Stimulated activated CD8-positive, alpha-beta memory T cell treated with anti-CD3 and anti-CD28 coated beads, Interleukin-15, amount 100 ng/mL, for 24 hours (primary cell): ENCODE measurements around the gene SKP1.
"Not testable (repeated sequence)": the region's sequence is repeated elsewhere in the genome, so short reads cannot be mapped to it uniquely, and the experiment has no call there.

Source experiments
- DNase-seq: peaks from one replicate; pipeline ENCODE4 v3.0.0-alpha.2; 2020; ENCODE audit warnings: low read depth

Gene SKP1

GRCh38 chr5:134176511-134177368 is at the start of gene SKP1:
SKP1 (minus strand) TSS chr5:134176950; CDS start chr5:134174022, 2,928 bp downstream.
- peak; percentile 73 for DNase-seq

- peak; percentile 99 for DNase-seq
Observed at GRCh38 chr5:134225780-134226440, 49.2 kb upstream of the SKP1 start, which contains the start of gene PPP2CA. PPP2CA (minus strand) TSS chr5:134226073; CDS start chr5:134225861, 212 bp downstream.

- DNase-seq = peak; percentile 22
Observed at GRCh38 chr5:134224888-134225779, 48.4 kb upstream of the SKP1 start.

GRCh38 chr5:134223406-134224248 is 46.9 kb upstream of the SKP1 start:
- no peak for DNase-seq

- DNase-seq = not testable (repeated sequence)
Observed at GRCh38 chr5:134221690-134222089, 44.9 kb upstream of the SKP1 start.

GRCh38 chr5:134215757-134216156 is 39.0 kb upstream of the SKP1 start:
- no peak for DNase-seq

GRCh38 chr5:134211263-134212031 is 34.7 kb upstream of the SKP1 start:
- not testable (repeated sequence) for DNase-seq

GRCh38 chr5:134209477-134210245 is 32.9 kb upstream of the SKP1 start:
- DNase-seq = no peak

- DNase-seq = no peak
Observed at GRCh38 chr5:134207696-134208095, 30.9 kb upstream of the SKP1 start.

- no peak for DNase-seq
Observed at GRCh38 chr5:134206627-134207160, 29.9 kb upstream of the SKP1 start.

GRCh38 chr5:134204575-134204974 is 27.8 kb upstream of the SKP1 start:
- DNase-seq = no peak

GRCh38 chr5:134203630-134204029 is 26.9 kb upstream of the SKP1 start:
- DNase-seq = no peak

GRCh38 chr5:134195666-134196065 is 18.9 kb upstream of the SKP1 start:
- DNase-seq = no peak

- no peak for DNase-seq
Observed at GRCh38 chr5:134189031-134189430, 12.3 kb upstream of the SKP1 start.

- DNase-seq = no peak
Observed at GRCh38 chr5:134188092-134188491, 11.3 kb upstream of the SKP1 start.

GRCh38 chr5:134184155-134185135 is 7.7 kb upstream of the SKP1 start:
- DNase-seq = peak; percentile 41

GRCh38 chr5:134183481-134183880 is 6.7 kb upstream of the SKP1 start:
- DNase-seq = no peak

- no peak for DNase-seq
Observed at GRCh38 chr5:134178096-134178419, 1.3 kb upstream of the SKP1 start.
